HT1080 (cell line): ENCODE measurements around the gene RMDN3. TPM values are rescaled to one million over a fixed set of nuclear protein-coding genes. Genes with fewer than 3 reads are reported as not detected.

ENCODE experiments used
- DNase-seq: peaks from one replicate; pipeline ENCODE4 v3.0.0-alpha.2; 2015; ENCODE audit warnings: low read depth
- small RNA-seq: library from RNA; depleted of rRNA; stranded (forward); fragments of <200 nt; gene quantifications from one replicate; pipeline ENCODE3, GENCODE V24; 2014
- total RNA-seq: library from RNA; depleted of rRNA; stranded (reverse); fragments of >200 nt; shearing (Covaris generic); gene quantifications from 2 replicates; pipeline ENCODE4 v1.2.3, GENCODE V29; 2014; rRNA removed

RMDN3 gene
- total RNA-seq, 1 experiment from 2014 or later, result 26.9 TPM

DNA sequence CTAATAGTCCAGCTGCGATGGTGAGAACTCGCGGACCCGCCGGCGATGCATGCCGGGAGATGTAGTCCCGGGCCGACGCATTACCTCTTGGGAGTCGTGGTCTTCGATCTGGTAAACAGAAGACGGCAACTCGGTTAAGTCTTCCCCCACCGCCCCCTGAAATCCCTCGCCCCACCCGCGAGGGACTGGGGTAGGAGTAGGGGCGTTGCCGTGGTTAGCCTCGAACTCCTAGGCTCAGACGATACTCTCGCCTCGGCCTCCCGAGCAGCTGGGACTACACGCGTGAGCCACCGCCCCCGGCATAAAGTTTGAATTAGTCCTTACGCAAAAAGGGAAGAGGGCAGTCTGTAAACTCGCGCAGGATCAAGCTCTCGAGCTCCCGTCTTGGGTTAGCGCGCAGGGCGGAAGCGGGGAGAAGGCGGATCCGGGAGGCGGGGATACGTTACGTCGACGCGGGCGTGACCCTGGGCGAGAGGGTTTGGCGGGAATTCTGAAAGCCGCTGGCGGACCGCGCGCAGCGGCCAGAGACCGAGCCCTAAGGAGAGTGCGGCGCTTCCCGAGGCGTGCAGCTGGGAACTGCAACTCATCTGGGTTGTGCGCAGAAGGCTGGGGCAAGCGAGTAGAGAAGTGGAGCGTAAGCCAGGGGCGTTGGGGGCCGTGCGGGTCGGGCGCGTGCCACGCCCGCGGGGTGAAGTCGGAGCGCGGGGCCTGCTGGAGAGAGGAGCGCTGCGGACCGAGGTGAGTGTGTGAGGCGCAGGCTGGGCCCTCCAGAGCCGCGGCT lies 60.2 kb downstream of the RMDN3 start, which contains the start of gene RAD51:
TSS of gene RAD51 (plus strand) at position 487 of the 781 bp plus-strand sequence. CDS start 3,585 bp downstream, outside the sequence.
- peak; percentile 90 for DNase-seq

DNA sequence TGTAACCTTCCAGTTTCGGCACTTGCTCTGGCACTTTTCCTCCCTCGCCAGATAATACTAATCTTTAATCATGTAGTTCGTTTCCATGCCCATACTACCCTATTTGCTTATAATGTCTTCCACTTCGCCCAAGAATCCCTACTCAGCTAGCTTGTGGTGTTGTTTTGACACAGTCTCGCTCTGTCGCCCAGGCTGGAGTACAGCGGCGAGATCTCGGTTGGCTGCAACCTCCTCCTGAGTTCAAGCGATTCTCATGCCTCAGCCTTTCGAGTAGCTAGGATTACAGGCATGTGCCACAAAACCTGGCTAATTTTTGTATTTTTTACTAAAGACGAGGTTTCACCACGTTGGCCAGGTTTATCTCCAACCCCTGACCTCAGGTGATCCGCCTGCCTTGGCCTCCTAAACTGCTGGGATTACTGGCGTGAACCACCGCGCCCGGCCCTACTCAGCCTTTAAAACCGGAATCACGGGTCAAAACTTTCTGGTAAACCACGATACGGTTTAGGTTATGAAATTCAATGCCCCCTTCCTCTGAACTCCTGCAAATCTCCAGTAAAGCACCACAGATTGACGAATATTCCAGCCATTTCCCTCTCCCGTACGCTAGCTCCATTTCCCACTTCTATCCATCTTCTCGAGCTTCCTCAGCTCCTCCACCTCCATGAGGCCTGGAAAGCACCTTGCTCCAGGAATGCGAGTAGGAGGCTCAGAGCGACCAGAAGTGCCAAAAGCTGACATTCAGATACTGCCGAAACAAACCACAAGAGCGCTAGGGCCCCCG lies 61.0 kb downstream of the RMDN3 start:
- no peak for DNase-seq

DNA sequence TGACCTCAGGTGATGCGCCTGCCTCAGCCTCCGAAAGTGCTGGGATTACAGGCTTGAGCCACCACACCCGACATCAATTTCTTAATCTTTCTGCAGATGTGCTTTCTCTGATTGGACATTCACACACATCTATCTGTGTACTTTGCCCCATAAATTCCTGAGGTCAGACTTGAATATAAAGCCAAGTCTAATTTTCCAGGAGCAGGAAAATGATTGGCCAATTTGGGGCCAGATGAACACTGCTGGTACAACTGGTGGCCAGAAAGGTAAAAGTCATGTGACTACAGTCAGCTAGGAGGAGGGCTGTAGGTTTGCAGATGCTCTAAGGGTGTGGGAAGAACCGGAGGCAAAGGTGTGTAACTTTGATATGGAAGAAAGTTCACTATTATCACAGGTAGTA lies 63.3 kb downstream of the RMDN3 start:
- DNase-seq, result no peak

DNA sequence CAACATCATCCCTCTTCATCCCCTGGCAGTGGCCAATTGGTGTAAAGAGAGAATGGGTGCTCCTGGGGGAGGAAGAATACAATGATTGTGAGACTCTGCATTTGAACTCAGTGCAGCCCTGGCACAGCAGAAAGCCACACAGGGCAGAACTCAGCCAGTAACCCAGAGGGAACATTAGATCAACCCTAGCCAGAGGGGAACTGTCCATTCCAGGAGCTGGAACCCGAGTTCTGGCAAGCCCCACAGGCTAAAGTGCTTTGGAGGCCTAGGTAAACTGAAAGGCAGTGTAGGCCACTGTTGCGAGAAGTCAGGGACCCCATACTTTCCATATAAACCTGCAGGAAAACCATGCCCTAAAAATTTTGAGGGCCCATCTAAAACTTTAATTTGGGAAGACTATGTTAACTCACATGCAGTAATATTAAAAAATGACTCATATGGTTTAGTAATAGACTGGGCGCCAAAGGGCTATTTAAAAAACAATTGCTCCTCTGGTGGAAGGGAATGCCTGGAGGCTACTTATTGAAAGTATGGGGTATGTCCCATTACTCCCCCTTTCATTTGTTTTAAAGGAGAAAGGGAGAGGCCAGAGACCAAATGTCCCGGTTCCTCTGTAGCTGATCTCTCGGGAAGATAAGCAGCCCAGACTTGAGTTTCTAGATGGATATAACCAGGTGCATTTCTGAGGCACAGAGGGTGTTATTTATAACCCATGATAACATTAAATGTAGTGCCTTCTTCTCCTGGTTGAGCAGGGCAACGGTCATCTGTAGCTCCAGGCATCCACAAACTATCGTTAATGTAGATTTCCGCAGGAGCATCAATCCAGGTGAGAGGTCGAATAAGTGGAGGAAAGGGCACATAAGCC lies 65.9 kb downstream of the RMDN3 start:
- no peak for DNase-seq

Small RNA genes lying within 50 kb of the gene (small RNA-seq; reads per million reads assigned to genes)
- gene SUMO2P15, result not detected

Other genes with a start within 250 kb of the RMDN3 start
- 7.8 and 19.5 TPM in 2 replicates for gene CCDC32, start 190.2 kb downstream of the RMDN3 start, total RNA-seq
- 21.0 and 22.8 TPM in 2 replicates for gene RPUSD2, start 186.0 kb downstream of the RMDN3 start, total RNA-seq
- gene KNL1, start 161.0 kb downstream of the RMDN3 start, total RNA-seq, result 27.0 and 27.3 TPM in 2 replicates
- 10.9 and 17.7 TPM in 2 replicates for gene RAD51, start 60.1 kb downstream of the RMDN3 start, total RNA-seq
- 0.51 TPM in 1 of 2 replicates, not detected in the other for gene GCHFR, start 8.8 kb upstream of the RMDN3 start, total RNA-seq
- gene C15orf62, start 14.7 kb upstream of the RMDN3 start, total RNA-seq, result 0.16 and 0.27 TPM in 2 replicates
- gene ZFYVE19, start 51.8 kb upstream of the RMDN3 start, total RNA-seq, result 18.4 and 22.3 TPM in 2 replicates
- gene DNAJC17, start 52.2 kb upstream of the RMDN3 start, total RNA-seq, result 28.0 and 40.7 TPM in 2 replicates
- not detected in 2 replicates for gene PPP1R14D, start 73.5 kb upstream of the RMDN3 start, total RNA-seq
- 0.35 and 0.63 TPM in 2 replicates for gene SPINT1, start 88.8 kb upstream of the RMDN3 start, total RNA-seq
- gene RHOV, start 119.0 kb upstream of the RMDN3 start, total RNA-seq, result 0.43 and 1.5 TPM in 2 replicates
- 36.4 and 36.8 TPM in 2 replicates for gene VPS18, start 139.2 kb upstream of the RMDN3 start, total RNA-seq
- gene DLL4, start 174.1 kb upstream of the RMDN3 start, total RNA-seq, result 0.20 and 0.31 TPM in 2 replicates
- gene CHAC1, start 198.2 kb upstream of the RMDN3 start, total RNA-seq, result 9.4 and 11.8 TPM in 2 replicates